Rectal smooth muscle tissue (tissue), 1 donor: Measurements from ENCODE around the gene HIVEP2.
A peak's percentile ranks its signal among the peaks of the same experiment; 100 is the strongest.

ENCODE experiments used
- H3K27ac ChIP-seq: one replicate; pipeline ENCODE4 v1.7.0; 2013; ENCODE audit warnings: low read depth, low read length, inconsistent platforms
- H3K27me3 ChIP-seq: one replicate; pipeline ENCODE4 v1.7.0; 2013; ENCODE audit warnings: low read length; ENCODE audit not compliant: control insufficient read depth, insufficient read depth
- H3K36me3 ChIP-seq: one replicate; pipeline ENCODE4 v1.7.0; 2013; ENCODE audit warnings: low read length; ENCODE audit not compliant: control insufficient read depth, insufficient read depth
- H3K4me1 ChIP-seq: one replicate; pipeline ENCODE4 v1.7.0; 2013; ENCODE audit warnings: low read length; ENCODE audit not compliant: control insufficient read depth, insufficient read depth
- H3K4me3 ChIP-seq: one replicate; pipeline ENCODE4 v1.7.0; 2013; ENCODE audit warnings: low read length
- H3K9ac ChIP-seq: one replicate; pipeline ENCODE4 v1.7.0; 2013; ENCODE audit warnings: low read length

HIVEP2 gene

GRCh38 chr6:142821860-142822259 lies 123.1 kb downstream of the HIVEP2 start:
- Histone ChIP-seq H3K36me3 (no peaks in the 10 kb centered on the region), H3K4me1 (peaks cover 15% of the 10 kb centered on the region), H3K9ac (no peak overlapping the region), H3K27me3 (no peaks in the 10 kb centered on the region), H3K4me3 (peak overlapping the region; percentile 23), H3K27ac (no peak overlapping the region)

GRCh38 chr6:142821164-142821716 lies 123.7 kb downstream of the HIVEP2 start:
- no peak overlapping the region for H3K27ac ChIP-seq
- no peak overlapping the region for H3K4me3 ChIP-seq
- H3K4me1 ChIP-seq, result peaks cover 15% of the 10 kb centered on the region
- no peaks in the 10 kb centered on the region for H3K36me3 ChIP-seq
- H3K27me3 ChIP-seq, result no peaks in the 10 kb centered on the region
- H3K9ac ChIP-seq, result no peak overlapping the region

DNA sequence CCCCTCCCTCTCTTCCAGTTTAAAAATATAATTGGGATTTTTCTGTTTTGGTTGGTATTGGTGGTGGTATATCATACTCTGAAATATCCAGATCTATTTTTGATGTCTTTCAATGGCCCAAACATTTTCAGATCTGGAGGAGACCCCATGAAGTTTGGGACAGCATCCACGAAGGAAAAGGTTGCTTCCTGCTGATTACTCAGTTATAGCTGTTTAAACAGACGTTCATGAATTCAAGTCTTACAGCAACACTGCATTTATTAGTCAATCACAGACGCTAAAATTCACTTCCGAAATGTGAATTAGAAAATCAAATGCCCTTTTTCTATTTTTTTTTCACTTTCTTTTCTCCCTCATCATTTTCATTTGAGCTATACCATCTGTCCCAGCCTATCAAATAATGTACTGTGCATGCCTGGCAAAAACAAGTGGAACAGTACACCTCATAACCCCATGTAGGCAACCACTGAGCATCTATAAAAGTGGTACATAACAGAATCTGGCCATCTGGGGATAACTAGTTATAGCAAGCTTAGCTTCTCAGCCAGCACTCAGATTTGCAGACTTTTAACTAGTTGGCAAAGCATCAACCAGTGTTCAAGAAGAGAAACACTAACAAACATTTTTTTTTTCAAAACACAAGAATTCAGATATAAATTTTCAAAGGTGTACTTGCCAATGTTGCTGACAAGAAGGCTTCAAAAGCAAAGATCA lies 124.5 kb downstream of the HIVEP2 start:
- Histone ChIP-seq H3K4me1 (peaks cover 15% of the 10 kb centered on the region), H3K9ac (no peak overlapping the region), H3K4me3 (peak overlapping the region; percentile 65)

DNA sequence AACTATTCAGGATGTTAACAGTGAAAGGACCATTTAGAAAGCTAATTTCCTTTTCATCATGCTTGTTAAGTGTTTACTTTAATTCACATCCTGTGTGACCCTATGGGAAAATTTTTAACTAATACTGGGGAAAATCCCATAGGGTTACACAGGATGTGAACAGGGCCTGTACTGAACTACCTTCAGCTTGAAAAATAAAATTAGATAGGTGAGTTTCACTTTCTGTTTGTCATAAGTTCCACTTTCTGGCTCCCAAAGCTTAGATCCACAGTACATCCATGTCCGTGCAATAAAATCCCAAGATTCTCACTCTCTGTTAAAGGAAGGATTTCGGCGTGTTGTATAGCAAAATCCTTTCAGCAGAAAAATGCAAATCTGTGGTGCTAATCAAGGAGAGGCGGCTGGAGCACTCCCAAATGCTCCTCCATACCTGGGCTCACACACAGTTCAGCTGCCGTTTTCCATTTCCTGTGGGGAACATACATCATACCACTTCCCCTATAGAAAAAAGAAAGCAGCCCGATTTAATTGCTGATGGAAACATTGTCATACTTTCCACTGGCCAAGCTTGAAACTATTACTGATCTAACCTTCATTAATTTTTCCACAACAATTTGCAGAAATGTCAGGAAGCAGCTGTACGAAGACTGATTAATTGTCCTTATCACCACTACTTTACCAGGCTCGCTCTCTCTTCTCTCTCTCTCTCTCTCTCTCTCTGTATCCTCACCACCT lies 125.2 kb downstream of the HIVEP2 start:
- peak overlapping the region; percentile 16 for H3K9ac ChIP-seq

More for the DNA sequence above, 124.5 kb downstream of the HIVEP2 start:
- Histone ChIP-seq H3K27ac (no peak overlapping the region), H3K36me3 (no peaks in the 10 kb centered on the region), H3K27me3 (no peaks in the 10 kb centered on the region)

DNA sequence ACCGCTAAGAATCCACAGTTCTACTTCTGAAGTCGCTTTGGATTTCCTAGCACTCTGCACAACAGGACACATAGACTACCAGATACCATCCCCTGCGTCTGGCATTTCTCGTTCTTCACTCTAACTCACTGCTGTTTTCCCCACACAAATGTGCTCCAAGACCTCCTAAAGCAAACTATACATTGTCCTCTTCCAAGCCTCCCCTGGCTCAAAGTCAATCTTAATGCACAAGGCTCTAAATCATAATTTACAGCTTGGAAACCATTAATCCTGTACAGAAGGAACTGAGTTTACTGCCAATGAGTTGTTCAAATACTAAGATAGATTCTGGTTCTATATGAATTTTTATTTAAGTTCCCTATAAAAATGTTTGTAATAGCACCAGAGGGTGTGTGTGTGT lies 128.5 kb downstream of the HIVEP2 start:
- no peak overlapping the region for H3K9ac ChIP-seq
- H3K27me3 ChIP-seq, result no peaks in the 10 kb centered on the region
- H3K4me3 ChIP-seq, result no peak overlapping the region

More for the DNA sequence above, 125.2 kb downstream of the HIVEP2 start:
- peak overlapping the region; percentile 65 for H3K4me3 ChIP-seq
- peak overlapping the region; percentile 29 for H3K27ac ChIP-seq
- H3K4me1 ChIP-seq, result peaks cover 15% of the 10 kb centered on the region
- no peaks in the 10 kb centered on the region for H3K36me3 ChIP-seq
- no peaks in the 10 kb centered on the region for H3K27me3 ChIP-seq

GRCh38 chr6:142816031-142816430 lies 128.9 kb downstream of the HIVEP2 start:
- no peak overlapping the region for H3K9ac ChIP-seq
- H3K4me1 ChIP-seq, result peaks cover 9% of the 10 kb centered on the region
- no peak overlapping the region for H3K27ac ChIP-seq
- no peak overlapping the region for H3K4me3 ChIP-seq
- no peaks in the 10 kb centered on the region for H3K36me3 ChIP-seq
- H3K27me3 ChIP-seq, result no peaks in the 10 kb centered on the region

More for the DNA sequence above, 128.5 kb downstream of the HIVEP2 start:
- H3K4me1 ChIP-seq, result peaks cover 10% of the 10 kb centered on the region
- H3K27ac ChIP-seq, result no peak overlapping the region
- no peaks in the 10 kb centered on the region for H3K36me3 ChIP-seq

DNA sequence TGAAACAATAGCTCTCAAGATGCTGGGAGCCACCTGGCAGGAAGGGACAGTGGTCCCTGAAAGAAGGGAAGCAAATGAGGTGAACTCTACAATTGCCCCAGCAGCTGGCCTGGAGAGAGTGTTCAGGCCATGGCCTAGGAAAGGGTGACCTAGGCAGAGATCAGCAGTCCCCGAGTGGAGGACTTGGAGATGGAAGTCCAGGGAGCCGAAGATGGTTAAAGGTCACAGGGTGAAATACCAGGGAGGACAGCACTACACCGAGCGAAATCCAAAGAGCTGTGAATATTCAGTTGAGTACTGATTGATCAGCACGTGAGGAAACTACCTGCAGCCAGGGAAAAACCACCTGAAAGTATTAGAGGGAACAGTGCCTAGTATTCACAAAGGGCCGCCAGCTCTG lies 133.1 kb downstream of the HIVEP2 start:
- H3K27me3 ChIP-seq, result no peaks in the 10 kb centered on the region
- H3K4me3 ChIP-seq, result no peak overlapping the region
- no peaks in the 10 kb centered on the region for H3K4me1 ChIP-seq
- H3K27ac ChIP-seq, result no peak overlapping the region
- H3K9ac ChIP-seq, result no peak overlapping the region
- no peaks in the 10 kb centered on the region for H3K36me3 ChIP-seq

GRCh38 chr6:142810952-142811514 lies 133.9 kb downstream of the HIVEP2 start:
- Histone ChIP-seq H3K36me3 (no peaks in the 10 kb centered on the region), H3K9ac (no peak overlapping the region), H3K27ac (no peak overlapping the region), H3K4me1 (no peaks in the 10 kb centered on the region), H3K4me3 (no peak overlapping the region), H3K27me3 (no peaks in the 10 kb centered on the region)

DNA sequence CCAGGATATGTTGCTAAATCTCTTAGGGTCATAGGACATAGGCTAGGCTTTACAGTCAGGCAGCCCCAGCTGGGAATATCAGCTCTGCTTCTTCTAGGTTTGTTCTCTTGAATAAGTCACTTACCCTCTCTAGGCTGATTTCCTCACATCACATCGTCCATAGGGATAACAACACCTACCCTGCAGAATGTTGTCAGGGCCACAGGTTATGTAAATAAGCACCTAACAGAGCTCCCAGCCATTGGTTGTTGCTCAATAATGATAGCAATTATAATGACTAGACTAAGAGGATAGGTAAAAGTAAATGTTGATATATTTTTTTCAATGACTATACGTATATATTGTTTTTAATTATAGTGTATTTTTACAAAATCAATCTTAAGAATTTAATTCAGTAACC lies 135.0 kb downstream of the HIVEP2 start:
- no peaks in the 10 kb centered on the region for H3K27me3 ChIP-seq
- H3K4me1 ChIP-seq, result no peaks in the 10 kb centered on the region
- no peaks in the 10 kb centered on the region for H3K36me3 ChIP-seq
- no peak overlapping the region for H3K27ac ChIP-seq
- H3K4me3 ChIP-seq, result no peak overlapping the region
- no peak overlapping the region for H3K9ac ChIP-seq

DNA sequence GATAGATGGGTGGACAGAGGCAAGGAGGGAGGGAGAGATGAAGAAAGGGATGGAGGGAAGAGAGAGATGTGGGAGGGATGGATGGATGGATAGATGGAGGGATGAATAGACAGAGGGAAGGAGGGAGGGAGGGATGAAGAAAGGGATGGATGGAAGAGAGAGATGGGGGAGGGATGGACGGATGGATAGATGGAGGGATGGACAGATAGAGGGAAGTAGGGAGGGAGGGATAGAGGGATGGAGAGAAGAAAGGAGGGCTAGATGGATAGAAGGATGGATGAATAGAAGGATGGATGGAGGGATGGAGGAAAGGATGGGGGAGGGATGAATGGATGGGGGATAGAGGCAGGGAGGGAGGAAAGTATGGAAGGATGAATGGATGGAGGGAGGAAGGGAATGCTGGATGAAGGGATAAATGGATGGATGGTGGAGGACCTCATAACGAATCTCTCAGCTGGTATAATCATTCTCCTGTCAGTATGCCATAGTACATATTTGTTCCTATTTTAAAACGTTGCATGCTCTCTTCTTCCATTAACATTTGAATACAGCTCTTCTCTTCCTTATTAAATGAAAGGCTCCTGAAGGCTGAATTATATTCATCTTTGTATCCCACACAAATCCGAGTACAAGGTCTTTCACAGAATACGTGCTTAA lies 136.4 kb downstream of the HIVEP2 start:
- no peaks in the 10 kb centered on the region for H3K27me3 ChIP-seq
- no peak overlapping the region for H3K4me3 ChIP-seq
- H3K36me3 ChIP-seq, result no peaks in the 10 kb centered on the region
- no peaks in the 10 kb centered on the region for H3K4me1 ChIP-seq
- no peak overlapping the region for H3K27ac ChIP-seq
- H3K9ac ChIP-seq, result no peak overlapping the region

GRCh38 chr6:142805042-142805441 lies 139.9 kb downstream of the HIVEP2 start:
- no peak overlapping the region for H3K9ac ChIP-seq
- no peak overlapping the region for H3K27ac ChIP-seq
- H3K4me1 ChIP-seq, result no peaks in the 10 kb centered on the region
- H3K4me3 ChIP-seq, result no peak overlapping the region
- H3K36me3 ChIP-seq, result no peaks in the 10 kb centered on the region
- no peaks in the 10 kb centered on the region for H3K27me3 ChIP-seq

DNA sequence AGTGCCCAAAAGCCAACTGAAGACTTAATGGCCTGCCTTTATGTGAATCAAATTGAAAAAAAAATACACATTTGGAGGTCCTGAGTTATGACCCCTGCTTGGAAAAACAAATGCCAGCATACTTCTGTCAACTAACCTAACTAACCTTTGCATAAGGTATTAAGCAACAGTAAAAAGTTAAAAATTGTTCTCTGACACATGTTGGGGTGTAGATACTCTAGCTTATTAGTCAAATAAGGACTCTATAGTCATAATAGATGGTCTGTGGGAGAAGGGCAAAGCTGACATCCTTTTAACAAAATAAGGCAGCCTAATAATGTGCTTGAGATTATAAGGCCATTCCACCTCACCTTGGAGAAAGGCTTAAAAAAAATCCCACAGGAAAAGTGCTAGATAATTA lies 140.5 kb downstream of the HIVEP2 start:
- H3K27me3 ChIP-seq, result no peaks in the 10 kb centered on the region
- H3K4me3 ChIP-seq, result no peak overlapping the region
- H3K27ac ChIP-seq, result no peak overlapping the region
- no peak overlapping the region for H3K9ac ChIP-seq
- H3K4me1 ChIP-seq, result no peaks in the 10 kb centered on the region
- no peaks in the 10 kb centered on the region for H3K36me3 ChIP-seq
